GM23248 (cell line): ENCODE results near the gene TUBD1. TPM values are rescaled to one million over a fixed set of nuclear protein-coding genes. Genes with fewer than 3 reads are reported as not detected.

Experiments used
- DNase-seq: peaks from one replicate; pipeline ENCODE4 v3.0.0-alpha.2; 2015
- H2AFZ ChIP-seq: fragments of 200-600 bp; sonication (generic); 2 replicates; pipeline ENCODE4 v1.6.1; 2016; ENCODE audit warnings: antibody characterized with exemption
- H3F3A ChIP-seq: fragments of 200-600 bp; sonication (generic); 2 replicates; pipeline ENCODE4 v1.6.1; 2016; ENCODE audit warnings: mild to moderate bottlenecking, antibody characterized with exemption, mixed run types; ENCODE audit not compliant: insufficient read depth
- H3K27ac ChIP-seq: fragments of 200-600 bp; sonication (generic); 2 replicates; pipeline ENCODE4 v1.5.1; 2016; ENCODE audit warnings: mild to moderate bottlenecking
- H3K27me3 ChIP-seq: fragments of 200-600 bp; sonication (generic); replicated peaks from 2 replicates; pipeline ENCODE4 v1.6.1; 2016; ENCODE audit warnings: mild to moderate bottlenecking; ENCODE audit not compliant: insufficient read depth
- H3K36me3 ChIP-seq: fragments of 200-600 bp; sonication (generic); 2 replicates; pipeline ENCODE4 v1.6.1; 2016; ENCODE audit warnings: low read depth, mild to moderate bottlenecking
- H3K4me1 ChIP-seq: fragments of 200-600 bp; sonication (generic); 2 replicates; pipeline ENCODE4 v1.6.1; 2016; ENCODE audit warnings: mild to moderate bottlenecking; ENCODE audit not compliant: insufficient read depth
- H3K4me2 ChIP-seq: fragments of 200-600 bp; sonication (generic); one replicate; pipeline ENCODE4 v1.6.1; 2016; ENCODE audit warnings: mild to moderate bottlenecking; ENCODE audit not compliant: unreplicated experiment
- H3K4me3 ChIP-seq: fragments of 200-600 bp; sonication (generic); 2 replicates; pipeline ENCODE4 v1.5.1; 2016; ENCODE audit warnings: mild to moderate bottlenecking
- H3K79me2 ChIP-seq: fragments of 200-600 bp; sonication (generic); 2 replicates; pipeline ENCODE4 v1.6.1; 2016; ENCODE audit warnings: mild to moderate bottlenecking; ENCODE audit not compliant: insufficient read depth
- H3K9ac ChIP-seq: fragments of 200-600 bp; sonication (generic); 2 replicates; pipeline ENCODE4 v1.6.1; 2016; ENCODE audit warnings: mild to moderate bottlenecking
- H3K9me2 ChIP-seq: fragments of 200-600 bp; sonication (generic); 2 replicates; pipeline ENCODE4 v1.6.1; 2016; ENCODE audit warnings: mixed run types, mild to moderate bottlenecking, moderate library complexity; ENCODE audit not compliant: insufficient read depth
- H3K9me3 ChIP-seq: fragments of 200-600 bp; sonication (generic); one replicate; pipeline ENCODE4 v1.6.1; 2017; ENCODE audit warnings: low read depth
- H4K20me1 ChIP-seq: fragments of 200-600 bp; sonication (generic); 2 replicates; pipeline ENCODE4 v1.6.0; 2016; ENCODE audit not compliant: insufficient read depth
- EZH2 ChIP-seq: fragments of 200-600 bp; sonication (generic); IDR thresholded peaks from 2 replicates; pipeline ENCODE4 v1.6.1; 2018; ENCODE audit warnings: antibody characterized with exemption, mild to moderate bottlenecking; ENCODE audit not compliant: insufficient read depth, poor library complexity, severe bottlenecking
- EZH2phosphoT487 ChIP-seq: fragments of 200-600 bp; sonication (generic); IDR thresholded peaks from 2 replicates; pipeline ENCODE4 v1.6.1; 2018; ENCODE audit warnings: antibody characterized with exemption, moderate library complexity, mild to moderate bottlenecking, low read depth; ENCODE audit not compliant: insufficient read depth
- WGBS, 2 experiments: methylation state at CpG; one replicate each; pipeline ENCODE4 v1.1.6; 2015 to 2017; ENCODE audit warnings: low lambda C conversion rate in 2 of 2, low coverage in 1 of 2; ENCODE audit errors: missing lambda C conversion rate in 2 of 2; 5-methylcytosine and 5-hydroxymethylcytosine counted together
- in situ Hi-C: fragments of 300-500 bp; cut with MboI; formaldehyde crosslinking; loops from 2 replicates; pipeline ENCODE4 v1.15.0; 2020
- polyA plus RNA-seq: library from polyadenylated mRNA; unstranded; fragments of >200 nt; fragmentation: Nextera tagmentation; extraction: Ambion mirVana; gene quantifications from 2 replicates; pipeline ENCODE4 v1.2.1, GENCODE V29; 2016
- total RNA-seq: library from RNA; depleted of rRNA; stranded (reverse); fragments of >200 nt; shearing (Covaris generic); gene quantifications from 2 replicates; pipeline ENCODE4 v1.2.3, GENCODE V29; 2014

TUBD1 gene
- total and polyA plus RNA-seq, 2 experiments from 2014 or later = 3.8 to 4.3 TPM

DNA sequence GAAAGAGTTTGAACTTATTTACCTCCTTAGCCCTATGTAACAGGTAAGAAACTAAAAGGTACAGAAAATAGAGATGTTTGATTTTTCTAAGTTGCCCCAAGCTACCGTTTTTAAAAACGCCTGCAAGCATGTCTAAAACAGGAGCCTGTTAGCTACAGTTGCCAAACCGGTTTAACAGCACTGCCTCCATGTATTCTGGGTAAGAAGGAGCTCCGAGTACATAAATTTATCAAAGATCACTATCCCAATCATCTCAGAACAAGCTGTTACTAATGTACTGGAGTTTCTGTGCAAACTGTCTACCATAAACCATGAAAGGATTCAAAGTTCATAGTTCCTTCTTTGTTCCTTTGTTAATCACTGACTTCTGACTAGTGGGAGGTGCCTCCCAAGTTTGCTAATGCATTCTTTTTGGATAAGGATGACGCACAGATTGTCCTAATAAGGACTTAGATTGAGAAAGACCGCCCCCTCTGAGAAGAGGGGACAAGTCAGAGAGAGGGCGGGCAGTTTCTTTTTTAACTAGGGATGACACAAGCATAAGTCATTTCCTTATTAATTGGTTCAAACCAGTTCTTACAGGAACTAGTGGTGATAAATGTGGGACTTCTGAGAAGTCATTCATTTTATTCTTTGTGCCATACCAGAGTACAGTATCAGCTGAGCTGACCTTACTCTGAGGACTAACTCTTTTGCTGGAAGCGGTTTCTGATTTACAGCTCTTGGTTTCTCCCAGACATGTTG lies 55.3 kb downstream of the TUBD1 start:
- Histone ChIP-seq H3K79me2 (peaks cover 92% of the 10 kb centered on the region), H2AFZ (no peak overlapping the region), H3F3A (peaks cover 58% of the 10 kb centered on the region), H4K20me1 (no peaks in the 10 kb centered on the region), H3K4me3 (peak overlapping the region; percentile 96), H3K9me3 (no peaks in the 10 kb centered on the region), H3K27me3 (no peaks in the 10 kb centered on the region), H3K9me2 (no peaks in the 10 kb centered on the region), H3K4me2 (peak overlapping the region; percentile 99), H3K36me3 (peaks cover 42% of the 10 kb centered on the region), H3K4me1 (peaks cover 27% of the 10 kb centered on the region), H3K27ac (peak overlapping the region; percentile 99), H3K9ac (peak overlapping the region; percentile 99)
- 0 to 1% methylated on average over 8 of the region's 8 CpGs for WGBS, 2 experiments
- TF ChIP-seq EZH2phosphoT487 = no peak
- no peak for TF ChIP-seq EZH2
- in situ Hi-C loops = loop anchor here (10.0 kb wide), 1 partner anchor 83 kb away; no protein-coding TSS in a partner anchor
- DNase-seq = peak; percentile 100

DNA sequence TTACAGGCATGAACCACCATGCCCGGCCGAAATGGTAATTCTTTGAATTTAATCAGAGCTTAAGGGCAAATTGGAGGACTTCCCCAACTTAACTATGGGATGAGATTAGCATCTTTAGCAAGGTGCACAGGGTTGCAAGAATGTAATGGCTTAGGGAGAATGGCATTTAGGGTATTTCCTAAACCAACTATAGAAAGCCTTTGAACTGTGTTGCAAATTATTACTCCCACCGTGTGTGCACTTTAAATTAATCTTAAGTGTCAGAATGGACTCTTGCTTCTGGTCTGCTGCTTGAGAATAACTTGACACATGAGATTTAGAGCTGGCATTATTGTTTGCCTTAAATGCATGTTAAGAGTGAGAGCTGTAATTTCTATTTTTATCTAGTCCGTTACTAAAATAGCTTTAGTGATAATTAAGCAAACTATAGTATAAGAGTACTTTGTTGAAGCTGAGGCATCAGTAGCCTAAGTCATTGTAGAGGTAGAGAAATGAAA lies 59.8 kb downstream of the TUBD1 start:
- peaks cover 61% of the 10 kb centered on the region for H3K4me1 ChIP-seq
- H3F3A ChIP-seq = peaks cover 46% of the 10 kb centered on the region
- no peak for DNase-seq
- H3K27ac ChIP-seq = no peak overlapping the region
- no peak overlapping the region for H3K4me3 ChIP-seq
- H3K27me3 ChIP-seq = no peaks in the 10 kb centered on the region
- 67 to 70% methylated on average over 4 of the region's 4 CpGs for WGBS, 2 experiments
- no peaks in the 10 kb centered on the region for H3K36me3 ChIP-seq
- TF ChIP-seq EZH2 = no peak
- no peak for TF ChIP-seq EZH2phosphoT487
- H2AFZ ChIP-seq = no peak overlapping the region
- peaks cover 76% of the 10 kb centered on the region for H3K79me2 ChIP-seq
- in situ Hi-C loops = loop anchor here (10.0 kb wide), 1 partner anchor 78 kb away; no protein-coding TSS in a partner anchor
- H3K9me3 ChIP-seq = no peaks in the 10 kb centered on the region
- H3K4me2 ChIP-seq = peak overlapping the region; percentile 19
- no peak overlapping the region for H3K9ac ChIP-seq
- H4K20me1 ChIP-seq = no peaks in the 10 kb centered on the region
- no peaks in the 10 kb centered on the region for H3K9me2 ChIP-seq

DNA sequence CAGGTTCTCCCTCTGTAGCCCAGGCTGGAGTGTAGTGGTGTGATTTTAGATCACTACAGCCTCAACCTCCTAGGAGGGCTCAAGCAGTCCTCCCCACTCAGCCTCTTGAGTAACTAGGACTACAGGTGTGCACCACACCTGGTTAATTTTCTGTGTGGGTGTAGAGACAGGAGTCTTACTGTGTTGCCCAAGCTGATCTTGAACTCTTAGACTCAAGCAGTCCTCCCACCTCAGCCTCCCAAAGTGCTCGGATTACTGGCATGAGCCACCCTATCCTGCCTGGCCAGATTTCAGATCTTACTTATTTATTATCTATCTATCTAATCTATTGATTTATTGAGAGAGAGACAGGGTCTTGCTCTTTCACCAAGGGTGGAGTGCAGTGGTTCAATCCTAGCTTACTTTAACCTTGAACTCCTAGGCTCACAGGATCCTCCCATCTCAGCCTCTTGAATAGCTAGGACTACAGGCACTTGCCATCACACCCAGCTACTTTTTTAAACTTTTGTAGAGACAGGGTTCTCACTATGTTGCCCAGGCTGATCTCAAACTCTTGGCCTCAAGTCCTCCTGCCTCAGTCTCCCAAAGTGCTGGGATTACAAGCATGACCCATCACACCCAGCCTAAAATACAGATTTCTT lies 61.8 kb downstream of the TUBD1 start:
- no peak for DNase-seq
- peak overlapping the region; percentile 99 for H3K27ac ChIP-seq
- no peaks in the 10 kb centered on the region for H3K36me3 ChIP-seq
- no peaks in the 10 kb centered on the region for H4K20me1 ChIP-seq
- H3F3A ChIP-seq = peaks cover 45% of the 10 kb centered on the region
- no peaks in the 10 kb centered on the region for H3K27me3 ChIP-seq
- peak overlapping the region; percentile 96 for H3K4me2 ChIP-seq
- no peak overlapping the region for H2AFZ ChIP-seq
- WGBS, 2 experiments = 100% methylated on average over 1 of the region's 1 CpG
- H3K9me2 ChIP-seq = no peaks in the 10 kb centered on the region
- H3K4me3 ChIP-seq = no peak overlapping the region
- H3K79me2 ChIP-seq = peaks cover 83% of the 10 kb centered on the region
- TF ChIP-seq EZH2phosphoT487 (no peak), EZH2 (no peak)
- H3K9ac ChIP-seq = peak overlapping the region; percentile 93
- no peaks in the 10 kb centered on the region for H3K9me3 ChIP-seq
- H3K4me1 ChIP-seq = peaks cover 62% of the 10 kb centered on the region
- in situ Hi-C loops = loop anchor here (10.0 kb wide), 1 partner anchor 76 kb away; no protein-coding TSS in a partner anchor

DNA sequence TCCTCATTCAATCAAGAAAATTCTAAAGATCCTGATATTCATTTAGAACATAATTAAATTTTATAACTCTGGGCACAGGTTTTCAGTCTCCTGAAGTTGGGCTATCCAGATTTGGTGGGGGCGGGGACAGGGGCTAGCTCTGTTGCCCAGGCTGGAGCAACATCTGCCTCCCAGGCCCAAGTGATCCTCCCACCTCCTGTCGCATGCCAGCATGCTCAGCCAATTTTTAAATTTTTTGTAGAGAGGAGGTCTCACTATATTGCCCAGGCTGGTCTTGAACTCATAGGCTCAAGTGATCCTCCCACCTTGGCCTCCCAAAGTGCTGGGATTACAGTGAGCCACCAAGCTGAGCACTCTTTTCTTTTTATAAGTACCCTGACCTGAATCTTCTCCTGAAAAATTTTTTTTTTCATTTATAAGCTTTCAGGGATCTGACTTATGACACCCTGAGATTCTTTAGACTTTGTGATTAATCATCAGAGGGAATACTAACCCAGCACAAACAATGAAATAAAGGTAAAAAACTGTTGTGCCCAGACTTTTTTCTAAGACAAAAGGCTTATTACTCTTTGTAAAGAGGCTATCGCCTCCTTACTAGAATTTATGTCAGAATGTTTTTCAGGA lies 62.6 kb downstream of the TUBD1 start:
- Histone ChIP-seq H4K20me1 (no peaks in the 10 kb centered on the region), H3K79me2 (peaks cover 76% of the 10 kb centered on the region), H3K4me2 (peak overlapping the region; percentile 96), H3K4me3 (peak overlapping the region; percentile 70), H3K9me2 (no peaks in the 10 kb centered on the region), H3K27ac (peak overlapping the region; percentile 99), H3K9me3 (no peaks in the 10 kb centered on the region), H3K36me3 (no peaks in the 10 kb centered on the region), H2AFZ (no peak overlapping the region), H3F3A (peaks cover 53% of the 10 kb centered on the region), H3K9ac (peak overlapping the region; percentile 93), H3K27me3 (no peaks in the 10 kb centered on the region), H3K4me1 (peaks cover 69% of the 10 kb centered on the region)
- no peak for TF ChIP-seq EZH2
- no peak for TF ChIP-seq EZH2phosphoT487
- WGBS, 2 experiments = 39 to 43% methylated on average over 3 of the region's 3 CpGs
- peak; percentile 56 for DNase-seq
- in situ Hi-C loops = loop anchor here (10.0 kb wide), 1 partner anchor 75 kb away; no protein-coding TSS in a partner anchor
